Measurements from ENCODE around the gene HACD2.

HACD2 gene

DNA sequence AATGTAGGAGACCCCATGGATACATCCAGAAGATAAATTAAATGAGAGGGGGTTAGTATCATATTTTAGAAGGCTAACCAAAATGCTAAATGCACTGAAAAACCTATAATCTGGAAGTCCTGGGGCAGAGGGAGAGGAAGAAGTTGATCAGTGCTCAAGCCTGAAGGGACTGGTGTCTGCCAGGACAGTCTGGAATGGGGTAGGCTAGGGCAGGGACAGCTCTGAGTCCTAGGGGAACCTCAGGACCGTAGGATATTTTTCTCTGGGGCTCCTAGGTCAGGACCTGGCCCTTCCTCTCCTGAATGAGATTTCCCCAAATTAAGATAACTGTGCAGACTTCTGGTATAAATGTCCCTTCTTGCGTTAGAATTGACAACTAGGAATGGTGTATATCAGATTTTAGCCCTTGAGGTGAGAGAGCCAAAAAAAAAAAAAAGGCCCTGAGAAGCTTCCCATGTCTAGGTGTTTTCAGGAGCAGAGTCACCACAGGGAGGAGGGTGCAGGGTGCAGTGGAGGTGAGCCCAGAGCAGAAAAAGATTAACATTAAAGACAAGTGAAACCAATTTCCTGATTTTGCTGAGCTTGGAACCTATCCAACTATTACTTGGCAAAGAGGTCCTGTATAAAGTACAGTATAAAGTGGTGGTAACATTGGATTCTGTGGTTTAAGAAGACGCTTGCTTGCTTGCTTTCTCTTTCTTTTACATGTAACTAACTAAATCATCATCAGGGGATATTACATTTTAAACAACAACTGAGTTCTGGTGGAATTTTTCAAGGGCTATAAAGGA, 63.5 kb downstream of the HACD2 start (continued):
- TF ChIP-seq ZNF148 (tag by site-specific recombination; IDR thresholded peaks at IDR 0.05; ENCODE audit: borderline replicate concordance) (no peak), ZNF112 (tag by site-specific recombination; IDR thresholded peaks at IDR 0.05) (no peak), KLF9 (tag by site-specific recombination; IDR thresholded peaks at IDR 0.05; ENCODE audit: low read depth) (no peak), ZFHX2 (tag by site-specific recombination; conservative IDR thresholded peaks at IDR 0.05) (no peak), ZBTB26 (tag by site-specific recombination; optimal IDR thresholded peaks at IDR 0.05) (no peak)

GRCh38 chr3:123520656-123521055, 64.2 kb downstream of the HACD2 start:
- ChIA-PET POLR2A (interaction anchor here (0.6 kb wide), 1 partner anchor 28 kb away, joined by 3 read pairs; no protein-coding TSS in a partner anchor), CTCF (interaction anchor here (0.8 kb wide), 1 partner anchor 192 kb away, joined by 3 read pairs; no protein-coding TSS in a partner anchor)
- TF ChIP-seq ZNF148 (tag by site-specific recombination; IDR thresholded peaks at IDR 0.05; ENCODE audit: borderline replicate concordance) (no peak), KLF17 (tag by site-specific recombination; IDR thresholded peaks at IDR 0.05) (no peak), ZNF274 (IDR thresholded peaks at IDR 0.05; ENCODE audit: low read length) (no peak), ZNF274 (tag by site-specific recombination; IDR thresholded peaks at IDR 0.05; ENCODE audit: borderline replicate concordance) (no peak), ZNF626 (tag by site-specific recombination; IDR thresholded peaks at IDR 0.05) (no peak), ZNF645 (tag by site-specific recombination; IDR thresholded peaks at IDR 0.05) (no peak)
- TF ChIP-seq, protein P1, sequence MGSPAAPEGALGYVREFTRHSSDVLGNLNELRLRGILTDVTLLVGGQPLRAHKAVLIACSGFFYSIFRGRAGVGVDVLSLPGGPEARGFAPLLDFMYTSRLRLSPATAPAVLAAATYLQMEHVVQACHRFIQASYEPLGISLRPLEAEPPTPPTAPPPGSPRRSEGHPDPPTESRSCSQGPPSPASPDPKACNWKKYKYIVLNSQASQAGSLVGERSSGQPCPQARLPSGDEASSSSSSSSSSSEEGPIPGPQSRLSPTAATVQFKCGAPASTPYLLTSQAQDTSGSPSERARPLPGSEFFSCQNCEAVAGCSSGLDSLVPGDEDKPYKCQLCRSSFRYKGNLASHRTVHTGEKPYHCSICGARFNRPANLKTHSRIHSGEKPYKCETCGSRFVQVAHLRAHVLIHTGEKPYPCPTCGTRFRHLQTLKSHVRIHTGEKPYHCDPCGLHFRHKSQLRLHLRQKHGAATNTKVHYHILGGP (tag by site-specific recombination; IDR thresholded peaks at IDR 0.05) = no peak
- TF ChIP-seq, protein P2, sequence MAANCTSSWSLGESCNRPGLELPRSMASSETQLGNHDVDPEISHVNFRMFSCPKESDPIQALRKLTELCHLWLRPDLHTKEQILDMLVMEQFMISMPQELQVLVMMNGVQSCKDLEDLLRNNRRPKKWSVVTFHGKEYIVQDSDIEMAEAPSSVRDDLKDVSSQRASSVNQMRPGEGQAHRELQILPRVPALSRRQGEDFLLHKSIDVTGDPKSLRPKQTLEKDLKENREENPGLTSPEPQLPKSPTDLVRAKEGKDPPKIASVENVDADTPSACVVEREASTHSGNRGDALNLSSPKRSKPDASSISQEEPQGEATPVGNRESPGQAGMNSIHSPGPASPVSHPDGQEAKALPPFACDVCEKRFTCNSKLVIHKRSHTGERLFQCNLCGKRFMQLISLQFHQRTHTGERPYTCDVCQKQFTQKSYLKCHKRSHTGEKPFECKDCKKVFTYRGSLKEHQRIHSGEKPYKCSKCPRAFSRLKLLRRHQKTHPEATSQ (tag by site-specific recombination; IDR thresholded peaks at IDR 0.05) = no peak
- H3K27ac ChIP-seq (ENCODE audit: extremely low read depth, low read depth, low read length) = no peak overlapping the region
- peaks cover 0 to 10% of the 10 kb centered on the region in 2 experiments; a peak in 1 of 3 replicates for H3K36me3 ChIP-seq (ENCODE audit: control insufficient read depth in 2 of 2, insufficient read depth in 1 of 2, low read length in 2 of 2)
- no peaks in the 10 kb centered on the region for H3K9me3 ChIP-seq (ENCODE audit: control insufficient read depth, insufficient read depth, low read depth, low read length)
- no peak overlapping the region for H3K4me3 ChIP-seq (ENCODE audit: low read depth, low read length)
- no peaks in the 10 kb centered on the region; the same call in 1 of the 2 replicates for H3K4me1 ChIP-seq (ENCODE audit: control insufficient read depth, insufficient read depth, low read length)

Data from HEK293 (cell line).